Transverse colon (tissue), 4 donors: ENCODE measurements around the gene PLP2. TPM values are rescaled to one million over a fixed set of nuclear protein-coding genes. Genes with fewer than 3 reads are reported as not detected.

Experiments
- DNase-seq: peaks from one replicate; pipeline ENCODE4 v3.0.0-alpha.2; 2019
- H3K27ac ChIP-seq, 4 donors: fragments of 200-600 bp; sonication (generic); 2 replicates each; pipeline ENCODE4 v1.5.1; 2016 to 2018; ENCODE audit warnings: inconsistent platforms in 4 of 4
- H3K27me3 ChIP-seq: fragments of 200-600 bp; sonication (generic); 2 replicates; pipeline ENCODE4 v1.5.1; 2017; ENCODE audit warnings: inconsistent platforms
- H3K36me3 ChIP-seq, 4 donors: fragments of 200-600 bp; sonication (generic); 2 replicates each; pipeline ENCODE4 v1.5.1; 2017 to 2019; ENCODE audit warnings: inconsistent platforms in 4 of 4
- H3K4me1 ChIP-seq, 4 donors: fragments of 200-600 bp; sonication (generic); 2 replicates each; pipeline ENCODE4 v1.5.1; 2017 to 2020; ENCODE audit warnings: inconsistent platforms in 4 of 4
- H3K4me3 ChIP-seq, 4 donors: fragments of 200-600 bp; sonication (generic); 1 replicate in 1 of 4; 2 replicates in 3 of 4; pipeline versions ENCODE4 v1.5.1 to v1.6.1; 2017 to 2019; ENCODE audit warnings: inconsistent platforms in 4 of 4
- H3K9me3 ChIP-seq, 2 donors: fragments of 200-600 bp; sonication (generic); 2 replicates each; pipeline ENCODE4 v1.5.1; 2017 to 2019; ENCODE audit warnings: inconsistent platforms in 2 of 2
- EP300 ChIP-seq: sonication (generic); formaldehyde crosslinking; IDR thresholded peaks from one replicate; pipeline ENCODE4 v1.6.1; 2017; ENCODE audit warnings: antibody characterized with exemption, low read depth
- POLR2A ChIP-seq: fragments of 450-650 bp; IDR thresholded peaks from one replicate; pipeline ENCODE4 v1.6.1; 2016; ENCODE audit warnings: antibody characterized with exemption, mild to moderate bottlenecking, moderate library complexity
- POLR2AphosphoS5 ChIP-seq, 3 donors: sonication (generic); formaldehyde crosslinking; IDR thresholded peaks; one replicate each; pipeline ENCODE4 v1.6.1; 2016; ENCODE audit warnings: antibody characterized with exemption in 3 of 3
- WGBS, 2 donors: methylation state at CpG; one replicate each; pipeline ENCODE4 v1.1.5; 2018; ENCODE audit warnings: low coverage in 1 of 2; 5-methylcytosine and 5-hydroxymethylcytosine counted together
- in situ Hi-C, 4 donors: fragments of 200-750 bp; cut with MboI; loops; one replicate each; pipeline versions ENCODE4 v1.15.0 to v1.15.1; 2017; ENCODE audit warnings: low sequenced_read_pairs in 3 of 4, low pct_ligation_motif_present in 1 of 4, low pct_unique_long_range_greater_than_20kb in 1 of 4
- intact Hi-C: fragments of 100-400 bp; cut with DNase I; formaldehyde crosslinking; loops from one replicate; pipeline ENCODE4 v1.15.1; 2023; ENCODE audit warnings: low total_unique reads
- small RNA-seq, 4 donors: library from RNA; depleted of rRNA; stranded (forward); fragments of <200 nt; gene quantifications; one replicate each; pipeline ENCODE3, GENCODE V24; 2016
- total RNA-seq, 4 donors: library from RNA; depleted of rRNA; stranded (reverse); fragments of >200 nt; gene quantifications; one replicate each; pipeline ENCODE4 v1.1.0, GENCODE V29; 2016
- TF ChIP-seq, protein P1 (sequence below), 5 experiments: fragments of 200-600 bp in 3 of 5; fragments of 450-650 bp in 2 of 5; sonication (generic) in 3 of 5; IDR thresholded peaks; 1 replicate in 2 of 5; 2 replicates in 3 of 5; pipeline ENCODE4 v1.5.1; 2016 to 2017; ENCODE audit warnings: antibody characterized with exemption in 5 of 5, inconsistent platforms in 3 of 5, mild to moderate bottlenecking in 2 of 5, moderate library complexity in 1 of 5

The PLP2 gene
- total RNA-seq, 4 donors from 2014 or later, result 31.0 to 60.3 (median 43.2) TPM

DNA sequence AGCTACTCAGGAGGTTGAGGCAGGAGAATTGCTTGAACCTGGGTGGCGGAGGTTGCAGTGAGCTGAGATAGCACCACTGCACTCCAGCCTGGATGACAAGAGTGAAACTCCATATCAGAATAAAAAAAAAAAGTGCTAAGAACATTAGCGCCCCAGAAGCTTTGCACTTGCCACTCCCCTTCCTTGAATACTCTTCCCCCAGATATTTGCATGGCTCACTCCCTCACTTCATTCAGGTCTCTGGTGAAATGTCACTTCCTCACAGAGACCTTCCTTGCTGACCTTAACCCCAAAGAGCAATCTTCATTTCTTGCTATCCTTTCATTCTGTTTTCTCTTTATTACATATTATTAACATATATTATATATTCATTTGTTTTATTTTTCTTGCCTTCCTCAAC lies 50.2 kb downstream of the PLP2 start:
- TF ChIP-seq POLR2AphosphoS5 (IDR thresholded peaks at IDR 0.05), result no peak
- no peak for TF ChIP-seq POLR2A
- TF ChIP-seq, protein P1, sequence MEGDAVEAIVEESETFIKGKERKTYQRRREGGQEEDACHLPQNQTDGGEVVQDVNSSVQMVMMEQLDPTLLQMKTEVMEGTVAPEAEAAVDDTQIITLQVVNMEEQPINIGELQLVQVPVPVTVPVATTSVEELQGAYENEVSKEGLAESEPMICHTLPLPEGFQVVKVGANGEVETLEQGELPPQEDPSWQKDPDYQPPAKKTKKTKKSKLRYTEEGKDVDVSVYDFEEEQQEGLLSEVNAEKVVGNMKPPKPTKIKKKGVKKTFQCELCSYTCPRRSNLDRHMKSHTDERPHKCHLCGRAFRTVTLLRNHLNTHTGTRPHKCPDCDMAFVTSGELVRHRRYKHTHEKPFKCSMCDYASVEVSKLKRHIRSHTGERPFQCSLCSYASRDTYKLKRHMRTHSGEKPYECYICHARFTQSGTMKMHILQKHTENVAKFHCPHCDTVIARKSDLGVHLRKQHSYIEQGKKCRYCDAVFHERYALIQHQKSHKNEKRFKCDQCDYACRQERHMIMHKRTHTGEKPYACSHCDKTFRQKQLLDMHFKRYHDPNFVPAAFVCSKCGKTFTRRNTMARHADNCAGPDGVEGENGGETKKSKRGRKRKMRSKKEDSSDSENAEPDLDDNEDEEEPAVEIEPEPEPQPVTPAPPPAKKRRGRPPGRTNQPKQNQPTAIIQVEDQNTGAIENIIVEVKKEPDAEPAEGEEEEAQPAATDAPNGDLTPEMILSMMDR (IDR thresholded peaks at IDR 0.05), result no peak
- no peak for TF ChIP-seq EP300
- WGBS, 2 donors, result 57 to 64% methylated on average over 1 to 2 of the region's 2 CpGs
- intact Hi-C loops, result no loop called here
- in situ Hi-C loops, result no loop called here
- no peak for DNase-seq
- H3K27ac ChIP-seq, result no peak overlapping the region
- H3K36me3 ChIP-seq, result no peaks in the 10 kb centered on the region
- no peaks in the 10 kb centered on the region for H3K27me3 ChIP-seq
- H3K4me1 ChIP-seq, result no peaks in the 10 kb centered on the region
- no peaks in the 10 kb centered on the region for H3K9me3 ChIP-seq
- H3K4me3 ChIP-seq, result no peak overlapping the region

Small RNA genes within 50 kb of the gene (small RNA-seq; reads per million reads assigned to genes)
- 0 to 0.12 (median 0) reads per million in 4 donors for gene RN7SL262P

Other genes starting within 250 kb of the PLP2 start
- 10 to 100 TPM; 39.4 to 96.9 (median 40.6) TPM for gene OTUD5, start 214.3 kb upstream of the PLP2 start, total RNA-seq
- under 1 TPM in 2 of 4 donors, not detected in 2; 0.95 to 0.96 TPM for gene KCND1, start 200.1 kb upstream of the PLP2 start, total RNA-seq
- gene GRIPAP1, start 169.6 kb upstream of the PLP2 start, total RNA-seq, result 100 to 1,000 TPM in 1 of 4 donors, 10 to 100 TPM in 3; 34.8 to 102 (median 52.9) TPM
- 10 to 100 TPM; 31.7 to 45.6 (median 44.7) TPM for gene TFE3, start 128.5 kb upstream of the PLP2 start, total RNA-seq
- gene CCDC120, start 112.9 kb upstream of the PLP2 start, total RNA-seq, result 10 to 100 TPM in 2 of 4 donors, 1 to 10 TPM in 2; 4.4 to 19.1 (median 9.9) TPM
- 10 to 100 TPM in 2 of 4 donors, 1 to 10 TPM in 2; 3.4 to 16.8 (median 9.2) TPM for gene PRAF2, start 97.9 kb upstream of the PLP2 start, total RNA-seq
- 100 to 1,000 TPM in 2 of 4 donors, 10 to 100 TPM in 2; 73.5 to 205 (median 117) TPM for gene WDR45, start 92.0 kb upstream of the PLP2 start, total RNA-seq
- gene GPKOW, start 48.2 kb upstream of the PLP2 start, total RNA-seq, result 10 to 100 TPM; 10.7 to 21.8 (median 18.0) TPM
- gene MAGIX, start 9.1 kb upstream of the PLP2 start, total RNA-seq, result 10 to 100 TPM in 3 of 4 donors, 1 to 10 TPM in 1; 5.6 to 28.8 (median 12.7) TPM
- gene PRICKLE3, start 14.5 kb downstream of the PLP2 start, total RNA-seq, result 10 to 100 TPM; 14.5 to 40.0 (median 33.2) TPM
- 1 to 10 TPM; 1.1 to 7.6 (median 5.0) TPM for gene SYP, start 28.3 kb downstream of the PLP2 start, total RNA-seq
- gene CACNA1F, start 61.4 kb downstream of the PLP2 start, total RNA-seq, result 1 to 10 TPM in 1 of 4 donors, under 1 TPM in 2, not detected in 1; 0.32 to 2.8 (median 0.96) TPM
- gene CCDC22, start 63.6 kb downstream of the PLP2 start, total RNA-seq, result 10 to 100 TPM; 11.0 to 13.7 (median 12.6) TPM
- not detected for gene FOXP3, start 92.8 kb downstream of the PLP2 start, total RNA-seq
- gene PPP1R3F, start 97.9 kb downstream of the PLP2 start, total RNA-seq, result 10 to 100 TPM in 1 of 4 donors, 1 to 10 TPM in 3; 2.0 to 18.7 (median 2.8) TPM
- gene GAGE10, start 131.7 kb downstream of the PLP2 start, total RNA-seq, result not detected
- gene GAGE12J, start 150.1 kb downstream of the PLP2 start, total RNA-seq, result not detected
- not detected for gene GAGE13, start 159.7 kb downstream of the PLP2 start, total RNA-seq